ENCODE measurements around the gene EFCAB10.

Gene EFCAB10

DNA sequence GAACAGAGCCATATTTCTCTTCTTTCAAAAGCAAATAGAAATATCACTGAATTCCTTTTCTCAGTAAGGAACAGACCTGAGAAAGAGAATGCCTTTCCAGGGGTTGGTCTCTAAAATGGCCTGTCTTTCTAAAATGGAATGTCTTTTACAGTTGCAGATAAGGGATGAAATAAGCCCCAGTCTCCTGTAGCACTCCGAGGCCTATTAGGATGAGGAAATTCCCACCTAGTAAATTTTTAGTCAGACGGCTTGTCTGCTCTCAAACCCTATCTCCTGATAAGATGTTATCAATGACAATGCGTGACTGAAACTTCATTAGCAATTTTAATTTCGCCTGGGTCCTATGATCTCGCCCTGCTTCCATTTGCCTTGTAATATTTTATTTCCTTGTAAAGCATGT is 2.9 kb upstream of the EFCAB10 start:
- TF ChIP-seq CTCF (IDR thresholded peaks at IDR 0.05; ENCODE audit: insufficient read depth, low read length, poor library complexity, severe bottlenecking) = no peak
- Histone ChIP-seq H3K4me3 (replicated peaks; ENCODE audit: low read depth, low read length) (no peak overlapping the region), H3K27me3 (replicated peaks; ENCODE audit: control insufficient read depth, insufficient read depth, low read length) (no peaks in the 10 kb centered on the region), H3K36me3 (ENCODE audit: control insufficient read depth, insufficient read depth, low read length) (no peaks in the 10 kb centered on the region)
- DNase-seq (ENCODE audit: extremely low read depth, insufficient read length) = no peak

DNA sequence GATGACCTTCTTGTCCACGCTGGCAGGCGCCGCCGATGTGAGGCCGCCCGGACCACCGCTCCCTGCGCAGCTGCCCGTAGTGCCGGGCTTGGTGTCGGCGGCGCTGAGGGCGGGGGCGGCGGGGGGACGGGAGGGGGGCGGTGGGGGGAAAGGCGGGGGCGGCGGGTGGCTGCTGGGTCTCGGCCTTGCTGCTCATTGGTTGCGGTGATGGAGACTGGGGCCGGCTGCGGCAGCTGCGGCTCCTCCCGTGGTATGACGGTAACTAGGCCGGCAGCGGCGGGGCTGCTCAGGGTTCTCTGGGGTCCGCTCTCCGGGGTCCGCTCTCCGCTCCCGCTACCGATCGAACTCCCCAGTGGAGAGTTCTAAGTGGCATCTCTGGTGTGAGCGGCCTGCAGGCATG is 1.8 kb upstream of the EFCAB10 start:
- Histone ChIP-seq H3K36me3 (ENCODE audit: control insufficient read depth, insufficient read depth, low read length) (no peaks in the 10 kb centered on the region), H3K27me3 (replicated peaks; ENCODE audit: control insufficient read depth, insufficient read depth, low read length) (no peaks in the 10 kb centered on the region), H3K4me3 (replicated peaks; ENCODE audit: low read depth, low read length) (no peak overlapping the region)
- TF ChIP-seq CTCF (IDR thresholded peaks at IDR 0.05; ENCODE audit: insufficient read depth, low read length, poor library complexity, severe bottlenecking) = no peak
- DNase-seq (ENCODE audit: extremely low read depth, insufficient read length) = no peak

DNA sequence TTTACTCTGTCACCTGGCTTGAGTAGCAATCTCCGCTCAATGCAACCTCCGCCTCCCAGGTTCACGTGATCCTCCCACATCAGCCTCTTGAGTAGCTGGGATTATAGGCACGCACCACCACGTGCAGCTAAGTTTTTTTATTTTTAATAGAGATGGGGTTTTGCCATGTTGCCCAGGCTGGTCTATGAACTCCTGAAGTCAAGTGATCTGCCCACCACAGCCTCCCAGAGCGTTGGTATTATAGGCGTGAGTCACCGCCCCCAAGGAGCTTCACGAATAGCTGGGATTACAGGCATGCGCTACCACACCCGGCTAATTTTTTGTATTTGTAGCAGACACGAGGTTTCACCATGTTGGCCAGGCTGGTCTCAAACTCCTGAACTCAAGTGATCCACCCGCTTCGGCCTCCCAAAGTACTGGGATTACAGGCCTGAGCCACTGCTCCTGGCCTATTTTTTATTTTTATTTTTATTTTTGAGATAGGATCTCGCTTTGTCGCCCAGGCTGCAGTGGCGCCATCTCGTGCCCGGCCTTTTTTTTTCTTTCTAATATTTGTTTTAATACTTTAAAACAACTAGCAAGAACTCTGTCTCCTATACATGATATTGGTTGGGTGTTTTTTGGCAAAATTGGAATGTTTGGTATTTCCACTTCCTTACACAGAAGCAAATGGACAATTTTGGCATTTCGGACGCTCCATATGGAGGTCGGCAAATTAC is 1.1 kb downstream of the EFCAB10 start:
- DNase-seq (ENCODE audit: extremely low read depth, insufficient read length) = no peak
- no peaks in the 10 kb centered on the region for H3K27me3 ChIP-seq (replicated peaks; ENCODE audit: control insufficient read depth, insufficient read depth, low read length)
- no peaks in the 10 kb centered on the region for H3K36me3 ChIP-seq (ENCODE audit: control insufficient read depth, insufficient read depth, low read length)
- H3K4me3 ChIP-seq (replicated peaks; ENCODE audit: low read depth, low read length) = no peak overlapping the region
- TF ChIP-seq CTCF (IDR thresholded peaks at IDR 0.05; ENCODE audit: insufficient read depth, low read length, poor library complexity, severe bottlenecking) = no peak

- Histone ChIP-seq H3K27me3 (replicated peaks; ENCODE audit: control insufficient read depth, insufficient read depth, low read length) (no peaks in the 10 kb centered on the region), H3K4me3 (replicated peaks; ENCODE audit: low read depth, low read length) (no peak overlapping the region), H3K36me3 (ENCODE audit: control insufficient read depth, insufficient read depth, low read length) (no peaks in the 10 kb centered on the region)
- no peak for TF ChIP-seq CTCF (IDR thresholded peaks at IDR 0.05; ENCODE audit: insufficient read depth, low read length, poor library complexity, severe bottlenecking)
- DNase-seq (ENCODE audit: extremely low read depth, insufficient read length) = no peak
These were observed 2.8 kb downstream of the EFCAB10 start for GRCh38 chr7:105578496-105578895.

GRCh38 chr7:105577251-105577650 is 4.0 kb downstream of the EFCAB10 start:
- H3K4me3 ChIP-seq (replicated peaks; ENCODE audit: low read depth, low read length) = no peak overlapping the region
- no peak for TF ChIP-seq CTCF (IDR thresholded peaks at IDR 0.05; ENCODE audit: insufficient read depth, low read length, poor library complexity, severe bottlenecking)
- DNase-seq (ENCODE audit: extremely low read depth, insufficient read length) = no peak
- H3K36me3 ChIP-seq (ENCODE audit: control insufficient read depth, insufficient read depth, low read length) = no peaks in the 10 kb centered on the region
- H3K27me3 ChIP-seq (replicated peaks; ENCODE audit: control insufficient read depth, insufficient read depth, low read length) = no peaks in the 10 kb centered on the region

GRCh38 chr7:105571891-105572290 is 9.4 kb downstream of the EFCAB10 start:
- Histone ChIP-seq H3K4me3 (replicated peaks; ENCODE audit: low read depth, low read length) (no peak overlapping the region), H3K27me3 (replicated peaks; ENCODE audit: control insufficient read depth, insufficient read depth, low read length) (no peaks in the 10 kb centered on the region), H3K36me3 (ENCODE audit: control insufficient read depth, insufficient read depth, low read length) (peaks cover 1% of the 10 kb centered on the region; the same call in 1 of the 2 replicates)
- DNase-seq (ENCODE audit: extremely low read depth, insufficient read length) = no peak
- TF ChIP-seq CTCF (IDR thresholded peaks at IDR 0.05; ENCODE audit: insufficient read depth, low read length, poor library complexity, severe bottlenecking) = no peak

All from GM06990 (cell line).